GM12878 (cell line): ENCODE measurements around the gene UNC93B1.

Experiments used
- CBX5 ChIP-seq: sonication (generic); IDR thresholded peaks from 2 replicates; pipeline ENCODE4 v1.6.1; 2016; ENCODE audit warnings: low read depth, moderate library complexity, mild to moderate bottlenecking, inconsistent platforms
- CREM ChIP-seq: IDR thresholded peaks from 2 replicates; pipeline ENCODE4 v1.6.1; 2014; ENCODE audit warnings: antibody characterized with exemption, low read depth
- CTCF ChIP-seq, 3 experiments: IDR thresholded peaks in 2 of 3; conservative IDR thresholded peaks in 1 of 3; 2 replicates each; pipeline ENCODE4 v1.5.1; 2011; ENCODE audit warnings: low read depth in 3 of 3, low read length in 3 of 3, mild to moderate bottlenecking in 3 of 3, control low read depth in 2 of 3, moderate library complexity in 2 of 3, inconsistent platforms in 1 of 3, mixed read lengths in 1 of 3; ENCODE audit not compliant: control insufficient read depth in 2 of 3, insufficient read depth in 1 of 3; ENCODE audit errors: extremely low read depth in 1 of 3
- E2F8 ChIP-seq: fragments of 450-650 bp; IDR thresholded peaks from 2 replicates; pipeline ENCODE4 v1.6.1; 2018; ENCODE audit warnings: mild to moderate bottlenecking, low read depth, moderate library complexity; ENCODE audit not compliant: partially characterized antibody
- MYC ChIP-seq: IDR thresholded peaks from 2 replicates; pipeline ENCODE4 v1.6.1; 2011; ENCODE audit warnings: mild to moderate bottlenecking, low read length, moderate library complexity, inconsistent platforms; ENCODE audit not compliant: insufficient read depth, insufficient replicate concordance, insufficient read length, severe bottlenecking
- POLR2A ChIP-seq: IDR thresholded peaks from 2 replicates; pipeline ENCODE4 v1.6.1; 2011; ENCODE audit warnings: low read depth, mild to moderate bottlenecking, low read length
- RAD51 ChIP-seq: fragments of 450-650 bp; IDR thresholded peaks from 2 replicates; pipeline ENCODE4 v1.6.1; 2016; ENCODE audit warnings: moderate library complexity, mild to moderate bottlenecking, inconsistent platforms
- SREBF1 ChIP-seq: IDR thresholded peaks from 2 replicates; pipeline ENCODE4 v1.6.1; 2012; ENCODE audit warnings: mild to moderate bottlenecking, low read length

- no peak for TF ChIP-seq POLR2A
- TF ChIP-seq CBX5 = no peak
- TF ChIP-seq MYC = no peak
- TF ChIP-seq CTCF (IDR thresholded peaks at IDR 0.05 in 2 of 3, conservative IDR thresholded peaks at IDR 0.05 in 1 of 3; ENCODE audit: control insufficient read depth in 2 of 3, extremely low read depth in 1 of 3, insufficient read depth in 1 of 3, low read depth in 3 of 3, low read length in 3 of 3) = no peak
- no peak for TF ChIP-seq E2F8
- no peak for TF ChIP-seq SREBF1
- TF ChIP-seq CREM = no peak
- TF ChIP-seq RAD51 = no peak
Observed at GRCh38 chr11:68016161-68016903, 12.4 kb upstream of the UNC93B1 start.
